Endothelial cell (in vitro differentiated cells): ENCODE data around the gene ZFP36L2. TPM values are rescaled to one million over a fixed set of nuclear protein-coding genes. Genes with fewer than 3 reads are reported as not detected.
"Not testable (repeated sequence)": the region's sequence is repeated elsewhere in the genome, so short reads cannot be mapped to it uniquely, and the experiment has no call there.

Experiments
- DNase-seq: peaks from one replicate; pipeline ENCODE4 v3.0.0; 2021; ENCODE audit warnings: low spot score
- H3K27ac Mint-ChIP-seq: one replicate; pipeline ENCODE4 v1.8.0; 2021; ENCODE audit warnings: mixed read lengths, inconsistent platforms; ENCODE audit not compliant: unreplicated experiment
- H3K27me3 Mint-ChIP-seq: one replicate; pipeline ENCODE4 v1.8.0; 2021; ENCODE audit warnings: mild to moderate bottlenecking, moderate library complexity, mixed read lengths, inconsistent platforms; ENCODE audit not compliant: unreplicated experiment
- H3K36me3 Mint-ChIP-seq: one replicate; pipeline ENCODE4 v1.8.0; 2021; ENCODE audit warnings: mild to moderate bottlenecking, low read depth, mixed read lengths, inconsistent platforms; ENCODE audit not compliant: unreplicated experiment
- H3K4me1 Mint-ChIP-seq: one replicate; pipeline ENCODE4 v1.8.0; 2021; ENCODE audit warnings: mild to moderate bottlenecking, mixed read lengths, inconsistent platforms; ENCODE audit not compliant: unreplicated experiment
- H3K4me3 Mint-ChIP-seq: one replicate; pipeline ENCODE4 v1.8.0; 2021; ENCODE audit warnings: mild to moderate bottlenecking, mixed read lengths, inconsistent platforms; ENCODE audit not compliant: unreplicated experiment
- H3K9me3 Mint-ChIP-seq: one replicate; pipeline ENCODE4 v1.8.0; 2021; ENCODE audit warnings: mixed read lengths, inconsistent platforms; ENCODE audit not compliant: unreplicated experiment
- total RNA-seq: library from RNA; stranded (reverse); fragmentation: NEBNext Ultra II Directional; extraction: Animal tissue kit (Norgen Biotek cat#: 25700); gene quantifications from one replicate; pipeline ENCODE4 v1.2.1, GENCODE V29; 2021; ENCODE audit not compliant: unreplicated experiment
- TF ChIP-seq, protein P1 (sequence below): fragments of 200-600 bp; sonication (generic); IDR thresholded peaks from one replicate; pipeline ENCODE4 v1.5.0; 2021; ENCODE audit warnings: antibody characterized with exemption; ENCODE audit not compliant: unreplicated experiment

ZFP36L2 gene
- total RNA-seq, 1 donor from 2014 or later = 72.1 TPM

DNA sequence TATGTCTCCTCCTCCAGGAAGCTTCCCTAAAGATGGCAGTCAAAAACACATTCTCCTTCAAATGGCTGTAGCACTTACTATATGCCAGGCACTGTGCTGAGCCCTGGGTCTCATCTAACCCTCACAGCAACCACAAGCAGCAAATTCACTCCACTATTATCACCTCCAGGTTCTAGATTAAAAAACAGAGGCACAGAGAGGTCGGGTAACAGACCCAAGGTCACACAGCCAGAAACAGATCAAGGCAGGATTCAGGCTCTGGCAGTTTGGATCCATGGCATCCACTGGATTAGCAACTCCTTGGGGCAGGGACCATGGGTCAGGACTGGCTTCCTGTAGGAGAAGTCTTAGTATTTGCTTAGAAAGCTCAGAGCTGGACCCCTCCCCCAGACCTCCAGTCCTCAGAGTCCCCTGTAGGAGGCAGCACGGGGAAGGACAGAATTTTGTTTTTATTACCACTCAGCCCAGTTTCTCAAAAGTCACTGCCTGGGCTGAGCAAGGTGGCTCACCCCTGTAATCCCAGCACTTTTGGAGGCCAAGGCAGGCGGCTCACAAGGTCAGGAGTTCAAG is 34.4 kb downstream of the ZFP36L2 start:
- Mint-ChIP-seq H3K27ac (no peak overlapping the region), H3K9me3 (no peaks in the 10 kb centered on the region), H3K27me3 (peaks cover 11% of the 10 kb centered on the region), H3K4me1 (peaks cover 2% of the 10 kb centered on the region), H3K4me3 (no peak overlapping the region), H3K36me3 (no peaks in the 10 kb centered on the region)
- DNase-seq = no peak
- TF ChIP-seq, protein P1, sequence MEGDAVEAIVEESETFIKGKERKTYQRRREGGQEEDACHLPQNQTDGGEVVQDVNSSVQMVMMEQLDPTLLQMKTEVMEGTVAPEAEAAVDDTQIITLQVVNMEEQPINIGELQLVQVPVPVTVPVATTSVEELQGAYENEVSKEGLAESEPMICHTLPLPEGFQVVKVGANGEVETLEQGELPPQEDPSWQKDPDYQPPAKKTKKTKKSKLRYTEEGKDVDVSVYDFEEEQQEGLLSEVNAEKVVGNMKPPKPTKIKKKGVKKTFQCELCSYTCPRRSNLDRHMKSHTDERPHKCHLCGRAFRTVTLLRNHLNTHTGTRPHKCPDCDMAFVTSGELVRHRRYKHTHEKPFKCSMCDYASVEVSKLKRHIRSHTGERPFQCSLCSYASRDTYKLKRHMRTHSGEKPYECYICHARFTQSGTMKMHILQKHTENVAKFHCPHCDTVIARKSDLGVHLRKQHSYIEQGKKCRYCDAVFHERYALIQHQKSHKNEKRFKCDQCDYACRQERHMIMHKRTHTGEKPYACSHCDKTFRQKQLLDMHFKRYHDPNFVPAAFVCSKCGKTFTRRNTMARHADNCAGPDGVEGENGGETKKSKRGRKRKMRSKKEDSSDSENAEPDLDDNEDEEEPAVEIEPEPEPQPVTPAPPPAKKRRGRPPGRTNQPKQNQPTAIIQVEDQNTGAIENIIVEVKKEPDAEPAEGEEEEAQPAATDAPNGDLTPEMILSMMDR = no peak

DNA sequence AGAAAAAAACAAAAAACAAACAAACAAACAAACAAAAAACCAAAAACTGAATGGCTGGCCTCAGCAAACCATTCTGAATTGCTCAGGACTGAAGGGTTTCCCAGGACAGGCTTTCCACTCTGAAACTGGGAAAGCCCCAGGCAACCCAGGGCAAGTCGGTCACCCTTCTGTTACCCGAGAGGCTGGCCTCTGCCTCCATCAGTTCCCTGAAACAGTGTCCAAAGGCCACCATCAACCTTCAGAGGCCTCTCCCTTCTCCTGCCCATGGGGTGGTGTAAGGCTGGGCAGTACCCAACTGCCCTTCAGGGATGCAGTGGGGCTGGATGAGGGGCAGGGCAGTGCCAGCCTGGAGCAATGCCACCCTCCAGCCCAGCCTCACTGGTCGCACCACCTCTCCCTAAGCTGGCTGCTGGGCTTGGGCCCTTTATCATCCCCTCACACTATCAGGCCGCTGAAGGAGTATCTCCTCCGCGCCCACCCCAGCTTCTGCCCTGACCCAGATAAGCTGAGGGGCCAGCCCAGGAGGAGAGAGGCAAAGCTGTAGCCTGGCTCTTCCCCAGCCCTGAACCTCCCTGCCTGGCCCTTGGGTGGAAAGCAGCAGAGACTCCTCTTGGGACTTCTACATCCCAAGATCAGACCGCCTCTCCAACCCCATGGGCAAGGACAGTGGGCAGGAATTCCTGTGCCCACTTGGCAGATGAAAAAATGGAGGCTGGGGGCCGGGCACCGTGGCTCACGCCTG is 35.9 kb downstream of the ZFP36L2 start:
- peaks cover 2% of the 10 kb centered on the region for H3K4me1 Mint-ChIP-seq
- no peak overlapping the region for H3K27ac Mint-ChIP-seq
- H3K9me3 Mint-ChIP-seq = no peaks in the 10 kb centered on the region
- H3K36me3 Mint-ChIP-seq = no peaks in the 10 kb centered on the region
- no peak for DNase-seq
- peaks cover 9% of the 10 kb centered on the region for H3K27me3 Mint-ChIP-seq
- no peak overlapping the region for H3K4me3 Mint-ChIP-seq
- TF ChIP-seq, protein P1 = no peak

DNA sequence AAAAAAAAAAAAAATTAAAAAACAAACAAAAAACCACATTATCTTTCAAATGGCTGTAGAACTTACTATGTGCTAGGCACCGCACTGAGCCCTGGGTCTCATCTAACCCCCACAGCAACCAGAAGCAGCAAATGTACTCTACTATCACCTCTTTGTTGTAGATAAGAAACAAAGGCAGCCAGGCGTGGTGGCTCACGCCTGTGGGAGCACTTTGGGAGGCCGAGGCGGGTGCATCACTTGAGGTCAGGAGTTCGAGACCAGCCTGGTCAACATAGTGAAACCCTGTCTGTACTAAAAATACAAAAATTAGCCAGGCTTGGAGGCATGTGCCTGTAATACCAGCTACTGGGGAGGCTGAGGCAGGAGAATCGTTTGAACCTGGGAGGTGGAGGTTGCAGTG is 36.5 kb downstream of the ZFP36L2 start:
- not testable (repeated sequence) for H3K4me1 Mint-ChIP-seq, H3K36me3 Mint-ChIP-seq, DNase-seq, H3K27ac Mint-ChIP-seq, H3K9me3 Mint-ChIP-seq, H3K27me3 Mint-ChIP-seq, H3K4me3 Mint-ChIP-seq

DNA sequence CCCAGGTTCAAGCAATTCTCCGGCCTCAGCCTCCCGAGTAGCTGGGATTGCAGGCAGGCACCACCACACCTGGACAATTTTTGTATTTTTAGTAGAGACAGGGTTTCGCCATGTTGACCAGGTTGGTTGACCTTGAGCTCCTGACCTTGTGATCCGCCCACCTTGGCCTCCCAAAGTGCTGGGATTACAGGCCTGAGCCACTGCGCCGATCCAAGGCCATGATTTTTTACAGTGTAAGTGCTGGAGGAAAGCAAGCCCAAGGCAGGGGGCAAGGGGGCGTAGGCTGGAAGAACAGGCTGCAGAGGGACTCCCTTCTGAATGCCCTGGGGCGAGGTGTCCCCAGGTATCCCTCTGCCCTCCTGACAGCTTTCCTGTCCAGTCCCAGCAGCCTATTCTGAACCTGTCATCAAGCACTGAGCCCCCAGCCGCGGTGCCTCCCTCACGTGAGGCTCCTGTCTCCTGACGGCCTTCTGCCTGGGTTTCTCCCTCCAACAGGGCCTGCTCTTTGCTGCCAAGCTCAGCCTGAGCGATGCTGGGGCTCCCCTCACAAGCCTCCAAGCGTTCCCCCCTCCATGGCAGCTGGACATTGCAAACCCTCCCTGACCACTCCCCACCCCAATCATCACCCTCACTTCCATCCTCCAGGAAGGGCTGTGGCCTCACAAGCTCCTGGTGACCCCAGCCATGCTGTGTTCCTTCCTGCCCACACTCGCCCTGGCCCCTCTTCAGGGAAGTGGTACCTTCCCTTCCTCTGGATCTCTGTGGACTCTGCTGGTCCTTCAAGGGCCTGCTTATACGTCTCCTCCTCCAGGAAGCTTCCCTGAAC is 37.6 kb downstream of the ZFP36L2 start:
- TF ChIP-seq, protein P1 = no peak
- H3K4me3 Mint-ChIP-seq = no peak overlapping the region
- DNase-seq = no peak
- H3K27ac Mint-ChIP-seq = no peak overlapping the region
- H3K9me3 Mint-ChIP-seq = no peaks in the 10 kb centered on the region
- no peaks in the 10 kb centered on the region for H3K36me3 Mint-ChIP-seq
- peaks cover 15% of the 10 kb centered on the region for H3K27me3 Mint-ChIP-seq
- peaks cover 5% of the 10 kb centered on the region for H3K4me1 Mint-ChIP-seq

GRCh38 chr2:43186679-43187374 is 39.6 kb downstream of the ZFP36L2 start:
- Mint-ChIP-seq H3K27ac (no peak overlapping the region), H3K27me3 (peaks cover 17% of the 10 kb centered on the region), H3K9me3 (no peaks in the 10 kb centered on the region), H3K4me3 (no peak overlapping the region), H3K4me1 (peaks cover 8% of the 10 kb centered on the region), H3K36me3 (no peaks in the 10 kb centered on the region)
- DNase-seq = no peak
- TF ChIP-seq, protein P1 = no peak
